Vagina (tissue), 2 donors: ENCODE data around the gene CHMP4B. TPM values are rescaled to one million over a fixed set of nuclear protein-coding genes. Genes with fewer than 3 reads are reported as not detected.
A peak's percentile ranks its signal among the peaks of the same experiment; 100 is the strongest.

Experiments used
- DNase-seq, 2 donors: peaks; one replicate each; pipeline ENCODE4 v3.0.0-alpha.2; 2017; ENCODE audit errors: extremely low spot score in 2 of 2
- H3K27ac ChIP-seq: fragments of 200-600 bp; sonication (generic); one replicate; pipeline ENCODE4 v1.5.1; 2019
- H3K27me3 ChIP-seq: fragments of 200-600 bp; sonication (generic); one replicate; pipeline ENCODE4 v1.5.1; 2019
- H3K36me3 ChIP-seq, 2 donors: fragments of 200-600 bp; sonication (generic); one replicate each; pipeline ENCODE4 v1.5.1; 2017 to 2019
- H3K4me1 ChIP-seq: fragments of 200-600 bp; sonication (generic); one replicate; pipeline ENCODE4 v1.5.1; 2019
- H3K4me3 ChIP-seq, 2 donors: fragments of 200-600 bp; sonication (generic); 1 replicate in 1 of 2; 2 replicates in 1 of 2; pipeline ENCODE4 v1.5.1; 2016 to 2019
- H3K9me3 ChIP-seq: fragments of 200-600 bp; sonication (generic); one replicate; pipeline ENCODE4 v1.5.1; 2019
- CTCF ChIP-seq, 3 experiments: fragments of 450-650 bp in 2 of 3; fragments of 200-600 bp in 1 of 3; sonication (generic) in 1 of 3; IDR thresholded peaks; one replicate each; pipeline ENCODE4 v1.5.1; 2017 to 2019; ENCODE audit warnings: antibody characterized with exemption in 3 of 3, mild to moderate bottlenecking in 2 of 3, moderate library complexity in 2 of 3
- POLR2A ChIP-seq, 2 donors: fragments of 450-650 bp; IDR thresholded peaks; one replicate each; pipeline ENCODE4 v1.6.1; 2017; ENCODE audit warnings: antibody characterized with exemption in 2 of 2, mild to moderate bottlenecking in 2 of 2, moderate library complexity in 2 of 2
- POLR2AphosphoS5 ChIP-seq, 2 donors: sonication (generic); formaldehyde crosslinking; IDR thresholded peaks; one replicate each; pipeline ENCODE4 v1.9.0; 2017; ENCODE audit warnings: antibody characterized with exemption in 2 of 2, mild to moderate bottlenecking in 2 of 2, low read depth in 1 of 2; ENCODE audit not compliant: insufficient read depth in 1 of 2
- intact Hi-C: fragments of 100-400 bp; cut with DNase I; formaldehyde crosslinking; loops from one replicate; pipeline ENCODE4 v1.15.1; 2023
- total RNA-seq: library from RNA; depleted of rRNA; stranded (reverse); fragments of >200 nt; gene quantifications from one replicate; pipeline ENCODE4 v1.2.3, GENCODE V29; 2016

The CHMP4B gene
- total RNA-seq, 1 donor from 2014 or later = 95.5 TPM

- intact Hi-C loops = loop anchor here (5.0 kb wide), 2 partner anchors 213 to 268 kb away; no protein-coding TSS in a partner anchor
- no peak for TF ChIP-seq POLR2A (IDR thresholded peaks at IDR 0.05)
- no peak for TF ChIP-seq POLR2AphosphoS5 (IDR thresholded peaks at IDR 0.05; ENCODE audit: insufficient read depth in 1 of 2, low read depth in 1 of 2)
- TF ChIP-seq CTCF (IDR thresholded peaks at IDR 0.05) = no peak
- Histone ChIP-seq H3K27ac (peak overlapping the region; percentile 36), H3K9me3 (no peaks in the 10 kb centered on the region), H3K4me1 (peaks cover 21% of the 10 kb centered on the region), H3K36me3 (peaks cover 0 to 16% of the 10 kb centered on the region in 2 donors), H3K4me3 (no peak overlapping the region), H3K27me3 (no peaks in the 10 kb centered on the region)
- DNase-seq = no peak
These were observed 48.6 kb downstream of the CHMP4B start for GRCh38 chr20:33859751-33860150.

GRCh38 chr20:33861458-33861857, 50.3 kb downstream of the CHMP4B start:
- intact Hi-C loops = loop anchor here (5.0 kb wide), 2 partner anchors 211 to 266 kb away; no protein-coding TSS in a partner anchor

GRCh38 chr20:33862709-33863403, 51.7 kb downstream of the CHMP4B start:
- TF ChIP-seq POLR2A (IDR thresholded peaks at IDR 0.05) (no peak), CTCF (IDR thresholded peaks at IDR 0.05) (peak in 2 of 3 experiments; percentile 38 to 50)
- peak overlapping the region in 1 of 2 donors; percentile 6 for H3K4me3 ChIP-seq
- no peaks in the 10 kb centered on the region for H3K9me3 ChIP-seq
- H3K36me3 ChIP-seq = no peaks in the 10 kb centered on the region
- no peaks in the 10 kb centered on the region for H3K27me3 ChIP-seq
- DNase-seq = no peak
- peaks cover 21% of the 10 kb centered on the region for H3K4me1 ChIP-seq
- intact Hi-C loops = loop anchor here (5.0 kb wide), 2 partner anchors 209 to 264 kb away; no protein-coding TSS in a partner anchor
- H3K27ac ChIP-seq = no peak overlapping the region

More at GRCh38 chr20:33861458-33861857, 50.3 kb downstream of the CHMP4B start:
- Histone ChIP-seq H3K4me1 (peaks cover 21% of the 10 kb centered on the region), H3K27ac (no peak overlapping the region), H3K36me3 (peaks cover 0 to 11% of the 10 kb centered on the region in 2 donors), H3K4me3 (no peak overlapping the region), H3K9me3 (no peaks in the 10 kb centered on the region), H3K27me3 (no peaks in the 10 kb centered on the region)
- no peak for TF ChIP-seq POLR2AphosphoS5 (IDR thresholded peaks at IDR 0.05; ENCODE audit: insufficient read depth in 1 of 2, low read depth in 1 of 2)
- no peak for TF ChIP-seq CTCF (IDR thresholded peaks at IDR 0.05)
- TF ChIP-seq POLR2A (IDR thresholded peaks at IDR 0.05) = no peak
- DNase-seq = no peak

GRCh38 chr20:33863440-33864323, 52.5 kb downstream of the CHMP4B start:
- intact Hi-C loops = loop anchor here (5.0 kb wide), 2 partner anchors 209 to 264 kb away; no protein-coding TSS in a partner anchor
- H3K4me1 ChIP-seq = peaks cover 18% of the 10 kb centered on the region
- H3K4me3 ChIP-seq = no peak overlapping the region
- no peak for DNase-seq
- no peak for TF ChIP-seq CTCF (IDR thresholded peaks at IDR 0.05)
- TF ChIP-seq POLR2A (IDR thresholded peaks at IDR 0.05) = no peak
- no peak for TF ChIP-seq POLR2AphosphoS5 (IDR thresholded peaks at IDR 0.05; ENCODE audit: insufficient read depth in 1 of 2, low read depth in 1 of 2)
- H3K9me3 ChIP-seq = no peaks in the 10 kb centered on the region
- H3K27ac ChIP-seq = no peak overlapping the region
- no peaks in the 10 kb centered on the region for H3K36me3 ChIP-seq
- H3K27me3 ChIP-seq = no peaks in the 10 kb centered on the region
